Natural killer cell (primary cell): ENCODE data around the gene KLHDC1. TPM values are rescaled to one million over a fixed set of nuclear protein-coding genes. Genes with fewer than 3 reads are reported as not detected.
"Not testable (repeated sequence)": the region's sequence is repeated elsewhere in the genome, so short reads cannot be mapped to it uniquely, and the experiment has no call there.

ENCODE experiments used
- ATAC-seq, 3 donors: fragments of 150-1000 bp in 2 of 3; fragments of 200-7000 bp in 1 of 3; cut with Tn5 transposase; 1 replicate in 1 of 3; 2 replicates in 2 of 3; pipeline ENCODE4 v1.10.0; 2021; ENCODE audit warnings: mild to moderate bottlenecking in 2 of 3, moderate library complexity in 2 of 3
- DNase-seq, 2 donors: peaks; one replicate each; pipeline versions ENCODE4 v3.0.0 to v3.0.0-alpha.2; 2013 to 2021; ENCODE audit warnings: mixed read lengths in 1 of 2
- H3K27ac ChIP-seq: one replicate; pipeline ENCODE4 v1.5.1; 2013; ENCODE audit warnings: mild to moderate bottlenecking, low read length
- H3K27me3 ChIP-seq: one replicate; pipeline ENCODE4 v1.6.1; 2013; ENCODE audit warnings: low read length; ENCODE audit not compliant: control insufficient read depth, insufficient read depth
- H3K36me3 ChIP-seq: one replicate; pipeline ENCODE4 v1.6.1; 2013; ENCODE audit warnings: low read length; ENCODE audit not compliant: control insufficient read depth, insufficient read depth
- H3K4me1 ChIP-seq: one replicate; pipeline ENCODE4 v1.6.1; 2013; ENCODE audit warnings: low read length; ENCODE audit not compliant: control insufficient read depth, insufficient read depth
- H3K4me3 ChIP-seq: one replicate; pipeline ENCODE4 v1.5.1; 2013; ENCODE audit warnings: low read length
- H3K9me3 ChIP-seq: one replicate; pipeline ENCODE4 v1.6.1; 2013; ENCODE audit warnings: low read length; ENCODE audit not compliant: control insufficient read depth, insufficient read depth
- H3K27ac Mint-ChIP-seq, 2 donors: one replicate each; pipeline ENCODE4 v1.8.0; 2022; ENCODE audit warnings: mild to moderate bottlenecking in 2 of 2, mixed read lengths in 2 of 2, moderate library complexity in 1 of 2
- H3K27me3 Mint-ChIP-seq, 2 donors: one replicate each; pipeline ENCODE4 v1.8.0; 2022; ENCODE audit warnings: low read depth in 2 of 2, mixed read lengths in 2 of 2
- H3K36me3 Mint-ChIP-seq: one replicate; pipeline ENCODE4 v1.8.0; 2022; ENCODE audit warnings: mixed read lengths
- H3K4me1 Mint-ChIP-seq, 2 donors: one replicate each; pipeline ENCODE4 v1.8.0; 2022; ENCODE audit warnings: mixed read lengths in 2 of 2
- H3K4me3 Mint-ChIP-seq: one replicate; pipeline ENCODE4 v1.8.0; 2022; ENCODE audit warnings: mild to moderate bottlenecking, moderate library complexity, mixed read lengths
- H3K9me3 Mint-ChIP-seq, 2 donors: one replicate each; pipeline ENCODE4 v1.8.0; 2022; ENCODE audit warnings: mixed read lengths in 2 of 2
- CTCF ChIP-seq: fragments of 200-600 bp; IDR thresholded peaks from one replicate; pipeline ENCODE4 v1.8.0; 2022; ENCODE audit warnings: antibody characterized with exemption
- WGBS: methylation state at CpG from one replicate; pipeline ENCODE4 v1.1.7; 2013; ENCODE audit warnings: missing lambda C conversion rate; ENCODE audit not compliant: insufficient coverage; 5-methylcytosine and 5-hydroxymethylcytosine counted together
- intact Hi-C: fragments of 100-400 bp; cut with micrococcal nuclease; formaldehyde crosslinking; loops from one replicate; pipeline ENCODE4 v1.14.2; 2022
- total RNA-seq, 4 donors: library from RNA; stranded (reverse); fragments of 120-200 nt in 1 of 4; gene quantifications; one replicate each; pipeline versions ENCODE4 v1.2.3 to v1.2.4, GENCODE V29; 2013 to 2022

KLHDC1 gene
- total RNA-seq, 3 donors from 2014 or later (not counting 1 experiment from before 2014, with no cell fraction given) = 6.3 to 7.0 (median 6.9) TPM

GRCh38 chr14:49778421-49778820 lies 85.5 kb downstream of the KLHDC1 start:
- Mint-ChIP-seq H3K27ac (no peak overlapping the region), H3K9me3 (no peaks in the 10 kb centered on the region), H3K27me3 (no peaks in the 10 kb centered on the region), H3K4me1 (peaks cover 0 to 5% of the 10 kb centered on the region in 2 donors), H3K36me3 (peaks cover 24% of the 10 kb centered on the region), H3K4me3 (no peak overlapping the region)
- Histone ChIP-seq H3K9me3 (no peaks in the 10 kb centered on the region), H3K27ac (no peak overlapping the region), H3K4me1 (no peaks in the 10 kb centered on the region), H3K27me3 (no peaks in the 10 kb centered on the region), H3K36me3 (peaks cover 80% of the 10 kb centered on the region), H3K4me3 (no peak overlapping the region)
- intact Hi-C loops = no loop called here
- TF ChIP-seq CTCF = no peak
- DNase-seq = no peak
- 94% methylated on average over 2 of the region's 2 CpGs for WGBS
- no peak for ATAC-seq

- H3K36me3 Mint-ChIP-seq = peaks cover 24% of the 10 kb centered on the region
- H3K27me3 ChIP-seq, H3K9me3 Mint-ChIP-seq, H3K27me3 Mint-ChIP-seq, H3K4me3 Mint-ChIP-seq, H3K4me1 Mint-ChIP-seq, ATAC-seq, H3K4me1 ChIP-seq, H3K9me3 ChIP-seq, intact Hi-C loops, H3K27ac ChIP-seq, DNase-seq, H3K4me3 ChIP-seq: not testable (repeated sequence)
- peaks cover 89% of the 10 kb centered on the region for H3K36me3 ChIP-seq
- WGBS = 97% methylated on average over 6 of the region's 7 CpGs
- peak overlapping the region; percentile 4 to 39 for H3K27ac Mint-ChIP-seq
Observed at GRCh38 chr14:49781040-49781439, 88.1 kb downstream of the KLHDC1 start.

GRCh38 chr14:49783394-49784014 lies 90.6 kb downstream of the KLHDC1 start:
- Mint-ChIP-seq H3K4me1 (no peaks in the 10 kb centered on the region), H3K27me3 (no peaks in the 10 kb centered on the region), H3K36me3 (peaks cover 33% of the 10 kb centered on the region), H3K27ac (no peak overlapping the region), H3K4me3 (no peak overlapping the region), H3K9me3 (no peaks in the 10 kb centered on the region)
- TF ChIP-seq CTCF = no peak
- Histone ChIP-seq H3K27me3 (no peaks in the 10 kb centered on the region), H3K9me3 (no peaks in the 10 kb centered on the region), H3K4me3 (no peak overlapping the region), H3K4me1 (no peaks in the 10 kb centered on the region), H3K27ac (no peak overlapping the region), H3K36me3 (peaks cover 94% of the 10 kb centered on the region)
- ATAC-seq = no peak
- intact Hi-C loops = no loop called here
- no peak for DNase-seq
- WGBS = 95% methylated on average over 3 of the region's 3 CpGs

- H3K9me3 Mint-ChIP-seq = no peaks in the 10 kb centered on the region
- ATAC-seq (no peak), DNase-seq (no peak)
- Histone ChIP-seq H3K27me3 (no peaks in the 10 kb centered on the region), H3K4me3 (no peak overlapping the region), H3K4me1 (no peaks in the 10 kb centered on the region), H3K27ac (no peak overlapping the region), H3K9me3 (no peaks in the 10 kb centered on the region), H3K36me3 (peaks cover 90% of the 10 kb centered on the region)
- H3K27ac Mint-ChIP-seq = peak overlapping the region; percentile 19 to 45
- peaks cover 28% of the 10 kb centered on the region for H3K36me3 Mint-ChIP-seq
- intact Hi-C loops = no loop called here
- H3K4me3 Mint-ChIP-seq = no peak overlapping the region
- peaks cover 0 to 5% of the 10 kb centered on the region in 2 donors for H3K4me1 Mint-ChIP-seq
- WGBS = 100% methylated on average over 2 of the region's 2 CpGs
- no peak for TF ChIP-seq CTCF
- no peaks in the 10 kb centered on the region for H3K27me3 Mint-ChIP-seq
Observed at GRCh38 chr14:49786315-49786714, 93.4 kb downstream of the KLHDC1 start.
